Upper lobe of left lung (tissue), 4 donors: ENCODE data around the gene ARHGAP15.

Experiments
- EP300 ChIP-seq, 4 donors: sonication (generic); formaldehyde crosslinking; IDR thresholded peaks; one replicate each; pipeline ENCODE4 v1.5.1; 2017; ENCODE audit warnings: antibody characterized with exemption in 4 of 4, control low read depth in 2 of 4
- POLR2A ChIP-seq, 4 donors: fragments of 450-650 bp; IDR thresholded peaks; one replicate each; pipeline ENCODE4 v1.5.1; 2016 to 2017; ENCODE audit warnings: antibody characterized with exemption in 4 of 4, mild to moderate bottlenecking in 2 of 4
- POLR2AphosphoS5 ChIP-seq, 2 donors: sonication (generic); formaldehyde crosslinking; IDR thresholded peaks; one replicate each; pipeline ENCODE4 v1.5.1; 2017; ENCODE audit warnings: antibody characterized with exemption in 2 of 2
- TF ChIP-seq, protein P1 (sequence below), 6 experiments: fragments of 450-650 bp in 4 of 6; fragments of 200-600 bp in 2 of 6; sonication (generic) in 2 of 6; IDR thresholded peaks; one replicate each; pipeline ENCODE4 v1.5.1; 2016 to 2019; ENCODE audit warnings: antibody characterized with exemption in 6 of 6

DNA sequence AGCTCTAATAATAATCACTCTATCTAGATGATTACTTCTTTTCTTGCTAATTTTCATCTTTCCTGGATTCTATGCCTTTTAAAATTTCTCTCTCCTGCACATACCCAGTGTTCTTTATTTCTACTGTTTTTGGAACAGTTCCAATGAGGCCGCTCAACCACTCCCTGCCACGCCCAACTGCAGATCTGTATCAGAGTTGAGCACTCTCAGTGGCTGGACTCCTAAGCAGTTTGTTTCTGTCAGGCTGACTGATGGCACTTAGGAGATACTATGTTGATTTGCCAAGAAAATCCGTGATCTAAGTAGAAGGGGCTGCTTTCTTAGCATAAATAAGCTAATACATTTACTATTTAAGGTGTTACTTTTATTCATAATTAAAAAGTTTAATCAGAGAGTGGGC is 192.8 kb downstream of the ARHGAP15 start:
- TF ChIP-seq, protein P1, sequence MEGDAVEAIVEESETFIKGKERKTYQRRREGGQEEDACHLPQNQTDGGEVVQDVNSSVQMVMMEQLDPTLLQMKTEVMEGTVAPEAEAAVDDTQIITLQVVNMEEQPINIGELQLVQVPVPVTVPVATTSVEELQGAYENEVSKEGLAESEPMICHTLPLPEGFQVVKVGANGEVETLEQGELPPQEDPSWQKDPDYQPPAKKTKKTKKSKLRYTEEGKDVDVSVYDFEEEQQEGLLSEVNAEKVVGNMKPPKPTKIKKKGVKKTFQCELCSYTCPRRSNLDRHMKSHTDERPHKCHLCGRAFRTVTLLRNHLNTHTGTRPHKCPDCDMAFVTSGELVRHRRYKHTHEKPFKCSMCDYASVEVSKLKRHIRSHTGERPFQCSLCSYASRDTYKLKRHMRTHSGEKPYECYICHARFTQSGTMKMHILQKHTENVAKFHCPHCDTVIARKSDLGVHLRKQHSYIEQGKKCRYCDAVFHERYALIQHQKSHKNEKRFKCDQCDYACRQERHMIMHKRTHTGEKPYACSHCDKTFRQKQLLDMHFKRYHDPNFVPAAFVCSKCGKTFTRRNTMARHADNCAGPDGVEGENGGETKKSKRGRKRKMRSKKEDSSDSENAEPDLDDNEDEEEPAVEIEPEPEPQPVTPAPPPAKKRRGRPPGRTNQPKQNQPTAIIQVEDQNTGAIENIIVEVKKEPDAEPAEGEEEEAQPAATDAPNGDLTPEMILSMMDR (IDR thresholded peaks at IDR 0.05), result no peak
- no peak for TF ChIP-seq POLR2A (IDR thresholded peaks at IDR 0.05)
- TF ChIP-seq POLR2AphosphoS5 (IDR thresholded peaks at IDR 0.05), result no peak
- TF ChIP-seq EP300 (IDR thresholded peaks at IDR 0.05), result no peak
